ENCODE results near the gene MLPH. TPM values are rescaled to one million over a fixed set of nuclear protein-coding genes. Genes with fewer than 3 reads are reported as not detected.

Gene MLPH
- polyA plus RNA-seq, 3 donors = not detected

GRCh38 chr2:237497838-237498186, 10.8 kb downstream of the MLPH start:
- no peaks in the 10 kb centered on the region for H4K20me1 ChIP-seq (ENCODE audit: insufficient read depth, low read length)
- H2AFZ ChIP-seq (ENCODE audit: insufficient read depth, low read depth, low read length, poor library complexity, severe bottlenecking) = no peak overlapping the region
- H3K9ac ChIP-seq (ENCODE audit: insufficient read depth, low read length, poor library complexity, severe bottlenecking) = no peak overlapping the region
- no peak overlapping the region for H3K4me2 ChIP-seq (replicated peaks; ENCODE audit: extremely low read depth, low read length, poor library complexity, severe bottlenecking)
- no peak for DNase-seq
- no peak overlapping the region for H3K4me3 Mint-ChIP-seq
- no peaks in the 10 kb centered on the region for H3K9me3 ChIP-seq (replicated peaks in 1 of 2; ENCODE audit: control insufficient read depth in 1 of 2, insufficient read depth in 1 of 2, low read length in 2 of 2)
- H3K4me3 ChIP-seq (replicated peaks in 1 of 3; ENCODE audit: low read depth in 2 of 3, low read length in 3 of 3) = no peak overlapping the region
- no peaks in the 10 kb centered on the region for H3K27me3 ChIP-seq (ENCODE audit: control insufficient read depth in 2 of 2, insufficient read depth in 2 of 2, low read length in 2 of 2)
- no peaks in the 10 kb centered on the region for H3K4me1 ChIP-seq (ENCODE audit: control insufficient read depth in 1 of 2, insufficient read depth in 2 of 2, low read length in 2 of 2)
- no peak for TF ChIP-seq CTCF (IDR thresholded peaks at IDR 0.05)
- H3K9me3 Mint-ChIP-seq = peaks cover 0 to 5% (median 2%) of the 10 kb centered on the region in 7 donors
- no peaks in the 10 kb centered on the region for H3K4me1 Mint-ChIP-seq
- intact Hi-C loops (cut with micrococcal nuclease) = no loop called here
- no peaks in the 10 kb centered on the region for H3K36me3 ChIP-seq (replicated peaks in 1 of 2; ENCODE audit: control insufficient read depth in 1 of 2, insufficient read depth in 2 of 2, low read length in 2 of 2)
- no peaks in the 10 kb centered on the region for H3K79me2 ChIP-seq (ENCODE audit: insufficient read depth, low read length)
- H3K36me3 Mint-ChIP-seq = no peaks in the 10 kb centered on the region
- H3K27ac ChIP-seq (ENCODE audit: low read depth in 1 of 2, low read length in 2 of 2) = no peak overlapping the region
- 69% methylated on average over 5 of the region's 10 CpGs for whole genome bisulfite sequencing (ENCODE audit: insufficient coverage)
- peaks cover 8 to 18% (median 12%) of the 10 kb centered on the region in 3 donors for H3K27me3 Mint-ChIP-seq (ENCODE audit: low read depth in 3 of 3)
- no peak overlapping the region for H3K27ac Mint-ChIP-seq

- Histone ChIP-seq H3K4me3 (replicated peaks in 1 of 3; ENCODE audit: low read depth in 2 of 3, low read length in 3 of 3) (no peak overlapping the region), H3K4me2 (replicated peaks; ENCODE audit: extremely low read depth, low read length, poor library complexity, severe bottlenecking) (no peak overlapping the region), H3K36me3 (replicated peaks in 1 of 2; ENCODE audit: control insufficient read depth in 1 of 2, insufficient read depth in 2 of 2, low read length in 2 of 2) (no peaks in the 10 kb centered on the region), H3K27me3 (ENCODE audit: control insufficient read depth in 2 of 2, insufficient read depth in 2 of 2, low read length in 2 of 2) (no peaks in the 10 kb centered on the region), H3K79me2 (ENCODE audit: insufficient read depth, low read length) (no peaks in the 10 kb centered on the region), H2AFZ (ENCODE audit: insufficient read depth, low read depth, low read length, poor library complexity, severe bottlenecking) (no peak overlapping the region), H3K4me1 (ENCODE audit: control insufficient read depth in 1 of 2, insufficient read depth in 2 of 2, low read length in 2 of 2) (no peaks in the 10 kb centered on the region), H3K9ac (ENCODE audit: insufficient read depth, low read length, poor library complexity, severe bottlenecking) (no peak overlapping the region), H3K9me3 (replicated peaks in 1 of 2; ENCODE audit: control insufficient read depth in 1 of 2, insufficient read depth in 1 of 2, low read length in 2 of 2) (no peaks in the 10 kb centered on the region), H3K27ac (ENCODE audit: low read depth in 1 of 2, low read length in 2 of 2) (no peak overlapping the region), H4K20me1 (ENCODE audit: insufficient read depth, low read length) (no peaks in the 10 kb centered on the region)
- WGBS (ENCODE audit: insufficient coverage) = 68% methylated on average over 5 of the region's 11 CpGs
- H3K4me3 Mint-ChIP-seq = no peak overlapping the region
- peaks cover 0 to 4% (median 2%) of the 10 kb centered on the region in 7 donors for H3K9me3 Mint-ChIP-seq
- H3K27ac Mint-ChIP-seq = no peak overlapping the region
- H3K27me3 Mint-ChIP-seq (ENCODE audit: low read depth in 3 of 3) = peaks cover 10 to 18% (median 11%) of the 10 kb centered on the region in 3 donors
- intact Hi-C loops (cut with micrococcal nuclease) = no loop called here
- no peak for TF ChIP-seq CTCF (IDR thresholded peaks at IDR 0.05)
- no peaks in the 10 kb centered on the region for H3K36me3 Mint-ChIP-seq
- H3K4me1 Mint-ChIP-seq = no peaks in the 10 kb centered on the region
- no peak for DNase-seq
Measured at GRCh38 chr2:237498341-237498740, 11.3 kb downstream of the MLPH start.

Measured in CD14-positive monocyte (primary cell).